HUES64 (cell line): ENCODE results near the gene USP34.

ENCODE experiments used
- H3K27ac ChIP-seq: 2 replicates; pipeline ENCODE4 v1.7.0; 2013; ENCODE audit warnings: low read depth, low read length, inconsistent platforms
- H3K27me3 ChIP-seq: 2 replicates; pipeline ENCODE4 v1.6.1; 2013; ENCODE audit warnings: mild to moderate bottlenecking, low read length; ENCODE audit not compliant: insufficient read depth
- H3K36me3 ChIP-seq: 2 replicates; pipeline ENCODE4 v1.6.1; 2013; ENCODE audit warnings: mild to moderate bottlenecking, low read length; ENCODE audit not compliant: insufficient read depth
- H3K4me1 ChIP-seq: 2 replicates; pipeline ENCODE4 v1.6.1; 2013; ENCODE audit warnings: mild to moderate bottlenecking, low read length, moderate library complexity; ENCODE audit not compliant: insufficient read depth
- H3K4me3 ChIP-seq: 2 replicates; pipeline ENCODE4 v1.5.1; 2013; ENCODE audit warnings: mild to moderate bottlenecking, low read length, moderate library complexity
- H3K9ac ChIP-seq: 2 replicates; pipeline ENCODE4 v1.6.1; 2013; ENCODE audit warnings: mild to moderate bottlenecking, low read depth, low read length
- H3K9me3 ChIP-seq: 2 replicates; pipeline ENCODE4 v1.6.1; 2013; ENCODE audit warnings: low read depth, low read length; ENCODE audit not compliant: insufficient read depth
- WGBS: fragments of 150-250, 120-280 bp; methylation state at CpG from one replicate; pipeline ENCODE4 v1.1.7; 2013; ENCODE audit warnings: missing lambda C conversion rate; 5-methylcytosine and 5-hydroxymethylcytosine counted together

Gene USP34

DNA sequence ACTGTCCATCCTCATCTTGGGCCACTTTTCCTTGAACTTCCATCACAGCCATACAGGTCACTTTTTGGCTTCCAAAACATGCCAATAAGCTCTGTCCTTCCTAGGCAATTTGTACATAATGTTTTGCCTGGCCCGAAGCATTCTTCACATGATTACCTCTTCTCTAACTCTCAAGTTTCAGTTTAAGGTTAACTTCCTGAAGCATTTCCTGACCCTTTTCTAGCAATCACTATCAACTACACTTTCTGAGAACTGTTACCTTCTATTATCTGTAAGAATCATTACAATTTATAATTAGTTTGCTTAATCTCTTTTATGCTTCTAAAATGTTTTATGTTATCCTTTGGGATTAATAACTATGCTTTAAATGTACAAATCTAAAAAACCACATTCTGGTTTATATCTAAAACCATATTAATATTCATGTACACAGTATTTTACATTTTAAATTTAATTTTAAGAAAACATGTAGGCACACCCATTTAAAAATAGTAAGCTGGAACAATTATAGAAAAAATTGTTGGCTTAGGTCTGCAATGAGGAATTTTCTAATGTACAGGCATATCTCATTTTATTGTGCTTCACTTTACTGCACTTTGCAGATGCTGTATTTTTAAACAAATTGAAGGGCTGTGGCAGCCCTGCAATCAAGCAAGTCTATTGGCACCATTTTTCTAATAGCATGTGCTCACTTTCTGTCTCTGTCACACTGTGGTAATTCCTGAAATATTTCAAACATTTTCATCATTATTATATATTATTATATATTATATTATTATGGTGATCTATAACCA is 232.5 kb downstream of the USP34 start:
- no peak overlapping the region for H3K27ac ChIP-seq
- peaks cover 3% of the 10 kb centered on the region; the same call in 1 of the 2 replicates for H3K4me1 ChIP-seq
- no peaks in the 10 kb centered on the region for H3K9me3 ChIP-seq
- no peak overlapping the region for H3K9ac ChIP-seq
- H3K36me3 ChIP-seq, result peaks cover 81% of the 10 kb centered on the region
- 92% methylated on average over 1 of the region's 1 CpG for WGBS
- H3K4me3 ChIP-seq, result no peak overlapping the region
- H3K27me3 ChIP-seq, result no peaks in the 10 kb centered on the region

DNA sequence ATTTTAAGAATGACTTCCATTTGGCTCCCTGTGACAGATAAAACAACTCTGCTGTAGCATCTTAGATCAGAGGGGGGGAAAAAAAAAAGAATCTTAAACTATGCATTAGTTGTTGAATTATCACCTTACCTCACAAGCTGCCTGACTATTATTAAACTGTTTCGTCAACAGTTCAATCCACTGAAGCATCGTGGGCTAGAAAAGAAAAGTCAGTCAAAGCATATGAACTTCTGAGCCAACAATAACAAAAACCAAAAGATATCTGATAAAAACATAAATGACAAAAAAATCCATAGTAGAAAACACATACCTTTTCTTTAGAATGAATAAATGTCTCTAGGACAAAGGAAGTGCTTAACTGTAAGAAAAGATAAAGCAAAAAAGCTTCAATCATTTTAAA is 235.2 kb downstream of the USP34 start:
- no peaks in the 10 kb centered on the region for H3K4me1 ChIP-seq
- H3K9ac ChIP-seq, result no peak overlapping the region
- peaks cover 86% of the 10 kb centered on the region for H3K36me3 ChIP-seq
- H3K27ac ChIP-seq, result no peak overlapping the region
- no peaks in the 10 kb centered on the region for H3K27me3 ChIP-seq
- H3K9me3 ChIP-seq, result no peaks in the 10 kb centered on the region
- H3K4me3 ChIP-seq, result no peak overlapping the region
- WGBS, result 98% methylated on average over 2 of the region's 2 CpGs

DNA sequence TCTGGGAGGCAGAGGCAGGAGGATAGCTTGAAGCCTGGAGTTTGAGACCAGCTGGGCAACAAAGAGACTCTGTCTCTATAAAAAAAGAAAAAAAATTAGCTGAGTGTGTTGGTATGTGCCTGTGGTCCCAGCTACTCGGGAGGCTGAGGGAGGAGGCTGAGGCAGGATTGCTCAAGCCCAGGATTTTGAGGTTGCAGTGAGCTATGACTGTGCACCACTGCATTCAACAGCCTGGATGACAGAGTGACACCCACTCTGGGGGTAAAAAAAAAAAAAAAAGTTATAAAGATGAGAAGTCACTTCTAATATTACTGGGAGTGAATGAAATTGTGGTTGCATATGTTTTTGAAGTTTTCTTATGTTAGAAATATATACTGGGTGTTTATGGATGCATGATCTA is 237.3 kb downstream of the USP34 start:
- Histone ChIP-seq H3K9ac (no peak overlapping the region), H3K4me3 (no peak overlapping the region), H3K27me3 (no peaks in the 10 kb centered on the region), H3K9me3 (no peaks in the 10 kb centered on the region), H3K27ac (no peak overlapping the region), H3K36me3 (peaks cover 89% of the 10 kb centered on the region), H3K4me1 (no peaks in the 10 kb centered on the region)
- WGBS, result 95% methylated on average over 1 of the region's 1 CpG

DNA sequence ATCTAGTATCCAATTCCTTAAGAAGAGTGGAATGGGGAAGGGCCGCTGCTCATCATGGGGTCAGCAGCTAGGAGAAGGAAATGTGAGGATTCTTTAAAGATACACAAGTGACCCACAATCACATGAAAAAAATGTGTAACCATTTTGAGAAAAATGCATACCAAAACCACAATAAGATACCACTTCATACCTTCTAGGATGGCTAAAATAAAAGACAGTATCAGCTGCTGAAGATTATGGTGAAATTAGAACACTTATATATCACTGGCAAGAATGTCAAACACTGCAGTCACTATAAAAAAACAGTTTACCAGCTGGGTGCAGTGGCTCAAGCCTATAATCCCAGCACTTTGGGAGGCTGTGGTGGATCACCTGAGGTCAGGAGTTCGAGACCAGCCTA is 241.0 kb downstream of the USP34 start:
- no peak overlapping the region for H3K27ac ChIP-seq
- peaks cover 94% of the 10 kb centered on the region for H3K36me3 ChIP-seq
- H3K27me3 ChIP-seq, result no peaks in the 10 kb centered on the region
- WGBS, result 100% methylated on average over 2 of the region's 2 CpGs
- H3K4me1 ChIP-seq, result no peaks in the 10 kb centered on the region
- H3K4me3 ChIP-seq, result no peak overlapping the region
- no peak overlapping the region for H3K9ac ChIP-seq
- H3K9me3 ChIP-seq, result no peaks in the 10 kb centered on the region

DNA sequence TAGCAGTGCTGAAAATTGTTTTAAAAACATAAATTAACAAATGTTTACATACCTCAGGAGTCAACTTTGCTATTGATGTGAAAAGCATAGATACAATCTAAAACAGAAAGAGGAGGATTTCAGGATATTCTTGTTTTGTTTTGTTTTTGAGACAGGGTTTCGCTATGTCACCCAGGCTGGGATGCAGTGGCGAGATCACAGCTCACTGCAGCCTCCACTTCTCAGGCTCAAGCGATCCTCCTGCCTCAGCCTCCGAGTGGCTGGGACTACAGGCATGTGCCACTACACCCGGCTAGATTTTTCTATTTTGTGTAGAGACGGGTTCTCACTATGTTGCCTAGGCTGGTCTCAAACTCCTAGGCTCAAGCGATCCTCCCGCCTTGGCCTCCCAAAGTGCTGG is 248.3 kb downstream of the USP34 start:
- no peak overlapping the region for H3K9ac ChIP-seq
- WGBS, result 96% methylated on average over 8 of the region's 8 CpGs

DNA sequence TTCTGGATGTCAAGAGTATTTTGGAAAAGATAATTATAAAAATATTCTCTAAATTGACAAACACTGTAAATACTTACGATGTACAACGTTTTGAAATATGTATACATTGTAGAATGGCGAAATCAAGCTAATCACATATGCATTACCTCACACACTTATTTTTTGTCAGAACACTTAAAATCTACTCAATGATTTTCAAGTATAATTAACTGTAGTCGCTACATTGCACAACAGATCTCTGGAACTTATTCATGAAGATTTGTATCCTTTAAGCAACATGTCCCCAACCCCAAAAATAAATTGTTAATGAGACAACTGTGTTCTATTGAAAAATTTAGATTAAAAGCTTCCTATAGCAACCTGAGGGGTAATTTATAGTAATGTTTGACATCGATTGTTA is 249.1 kb downstream of the USP34 start:
- H3K9me3 ChIP-seq, result no peaks in the 10 kb centered on the region
- no peak overlapping the region for H3K4me3 ChIP-seq
- no peaks in the 10 kb centered on the region for H3K4me1 ChIP-seq
- no peaks in the 10 kb centered on the region for H3K27me3 ChIP-seq
- H3K9ac ChIP-seq, result no peak overlapping the region
- peaks cover 91% of the 10 kb centered on the region for H3K36me3 ChIP-seq
- 90% methylated on average over 3 of the region's 5 CpGs for WGBS
- H3K27ac ChIP-seq, result no peak overlapping the region

More for the DNA sequence above, 248.3 kb downstream of the USP34 start:
- peaks cover 91% of the 10 kb centered on the region for H3K36me3 ChIP-seq
- no peaks in the 10 kb centered on the region for H3K4me1 ChIP-seq
- H3K27me3 ChIP-seq, result no peaks in the 10 kb centered on the region
- H3K9me3 ChIP-seq, result no peaks in the 10 kb centered on the region
- no peak overlapping the region for H3K4me3 ChIP-seq
- H3K27ac ChIP-seq, result no peak overlapping the region

DNA sequence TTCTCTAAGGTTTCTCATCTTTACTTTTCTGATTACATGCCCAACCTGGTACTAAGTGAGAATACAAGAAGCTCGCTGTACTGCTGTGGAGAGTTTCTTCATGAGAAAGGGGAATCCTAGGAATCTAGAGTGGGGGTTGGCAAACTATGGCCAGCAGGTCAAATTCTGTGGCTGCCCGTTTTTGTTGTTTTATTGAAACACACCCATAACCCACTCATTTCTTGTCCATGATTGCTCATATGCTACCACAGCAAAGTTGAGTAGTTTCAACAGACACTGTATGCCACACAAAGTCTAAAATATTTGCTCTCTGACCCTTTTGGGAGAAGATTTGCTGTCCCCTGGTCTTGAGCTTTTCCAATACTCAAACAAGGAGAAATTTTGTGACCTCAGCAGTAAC is 250.1 kb downstream of the USP34 start:
- no peak overlapping the region for H3K9ac ChIP-seq

DNA sequence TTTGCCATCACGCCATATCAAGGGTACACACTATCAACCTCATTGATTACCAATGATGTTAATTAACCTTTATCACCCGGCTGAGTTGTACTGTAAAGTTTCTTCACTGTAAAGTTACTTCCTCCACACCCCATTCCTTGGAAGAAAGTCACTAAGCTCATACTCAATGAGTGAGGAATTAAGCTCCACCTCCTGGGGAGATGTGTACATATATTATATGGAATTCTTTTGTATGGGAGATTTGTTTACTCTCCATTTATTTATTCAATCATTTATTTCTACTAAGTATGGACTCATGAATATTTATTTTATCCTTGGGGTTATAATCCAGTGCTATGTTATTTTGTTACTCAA is 252.1 kb downstream of the USP34 start:
- H3K27me3 ChIP-seq, result no peaks in the 10 kb centered on the region
- 100% methylated on average over 2 of the region's 2 CpGs for WGBS
- H3K4me3 ChIP-seq, result no peak overlapping the region
- no peaks in the 10 kb centered on the region for H3K9me3 ChIP-seq
- no peak overlapping the region for H3K9ac ChIP-seq
- no peaks in the 10 kb centered on the region for H3K4me1 ChIP-seq
- no peak overlapping the region for H3K27ac ChIP-seq
- peaks cover 85% of the 10 kb centered on the region for H3K36me3 ChIP-seq

More for the DNA sequence above, 250.1 kb downstream of the USP34 start:
- peaks cover 83% of the 10 kb centered on the region for H3K36me3 ChIP-seq
- no peak overlapping the region; the same call in 1 of the 2 replicates for H3K27ac ChIP-seq
- no peak overlapping the region for H3K4me3 ChIP-seq
- WGBS, result 99% methylated on average over 2 of the region's 2 CpGs
- no peaks in the 10 kb centered on the region for H3K27me3 ChIP-seq
- H3K9me3 ChIP-seq, result no peaks in the 10 kb centered on the region
- H3K4me1 ChIP-seq, result no peaks in the 10 kb centered on the region

DNA sequence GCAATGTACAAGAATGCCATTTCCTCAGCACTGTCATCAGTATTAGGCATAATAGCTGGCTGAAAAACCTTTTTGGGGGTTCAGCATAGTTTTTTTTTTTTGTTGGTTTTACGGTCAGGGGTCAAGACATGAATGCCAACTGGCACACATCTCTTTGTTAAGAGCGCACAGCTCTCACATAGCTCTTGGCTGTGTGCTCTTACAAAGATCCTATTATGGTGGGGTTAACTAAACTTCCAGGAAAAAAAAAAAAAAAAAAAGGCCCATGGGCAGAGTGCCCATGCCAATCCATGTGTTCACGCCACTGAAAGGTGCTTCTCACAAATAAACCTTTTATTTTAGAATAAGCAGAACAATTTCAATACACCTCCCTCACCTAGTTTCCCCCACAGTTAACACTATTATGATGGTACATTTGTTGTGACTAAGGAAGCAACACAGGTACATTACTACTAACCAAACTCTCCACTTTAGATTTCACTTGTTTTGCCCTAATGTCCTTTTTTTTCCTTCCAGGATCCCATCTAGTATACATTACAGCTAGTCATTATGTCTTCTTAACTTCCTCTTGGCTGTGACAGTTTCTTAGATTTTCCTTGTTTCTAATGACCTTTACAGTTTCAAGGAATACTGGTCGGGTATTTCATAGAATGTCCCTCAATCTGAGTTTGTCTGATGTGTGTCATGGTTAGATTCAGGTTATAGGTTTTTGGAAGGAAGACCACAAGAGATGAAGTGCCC is 252.6 kb downstream of the USP34 start:
- 93% methylated on average over 4 of the region's 4 CpGs for WGBS
- Histone ChIP-seq H3K4me1 (no peaks in the 10 kb centered on the region), H3K4me3 (no peak overlapping the region), H3K27ac (no peak overlapping the region), H3K9me3 (no peaks in the 10 kb centered on the region), H3K36me3 (peaks cover 85% of the 10 kb centered on the region), H3K27me3 (no peaks in the 10 kb centered on the region), H3K9ac (no peak overlapping the region)

DNA sequence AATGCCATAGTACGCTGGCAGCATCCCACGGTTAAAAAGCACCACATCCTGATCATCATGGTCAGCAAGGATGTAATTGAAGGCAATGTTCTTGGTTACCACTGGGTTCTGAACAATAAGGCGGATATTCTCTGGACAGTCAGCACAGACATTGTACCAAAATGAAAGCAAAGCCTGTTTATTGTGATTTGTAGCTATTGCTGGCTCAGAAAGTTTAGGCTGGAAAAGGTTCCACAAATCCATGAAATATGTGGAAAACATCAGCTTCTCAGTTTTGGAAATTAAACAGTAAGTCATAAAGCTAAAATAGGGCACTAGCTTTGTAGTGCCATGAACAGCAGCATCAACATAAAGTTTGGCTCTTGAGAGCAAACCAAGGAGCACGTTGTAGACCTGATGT is 256.7 kb downstream of the USP34 start:
- H3K9ac ChIP-seq, result no peak overlapping the region
- no peaks in the 10 kb centered on the region for H3K27me3 ChIP-seq
- 93% methylated on average over 4 of the region's 4 CpGs for WGBS
- H3K27ac ChIP-seq, result no peak overlapping the region
- no peaks in the 10 kb centered on the region for H3K4me1 ChIP-seq
- H3K36me3 ChIP-seq, result peaks cover 85% of the 10 kb centered on the region
- H3K9me3 ChIP-seq, result no peaks in the 10 kb centered on the region
- no peak overlapping the region for H3K4me3 ChIP-seq

DNA sequence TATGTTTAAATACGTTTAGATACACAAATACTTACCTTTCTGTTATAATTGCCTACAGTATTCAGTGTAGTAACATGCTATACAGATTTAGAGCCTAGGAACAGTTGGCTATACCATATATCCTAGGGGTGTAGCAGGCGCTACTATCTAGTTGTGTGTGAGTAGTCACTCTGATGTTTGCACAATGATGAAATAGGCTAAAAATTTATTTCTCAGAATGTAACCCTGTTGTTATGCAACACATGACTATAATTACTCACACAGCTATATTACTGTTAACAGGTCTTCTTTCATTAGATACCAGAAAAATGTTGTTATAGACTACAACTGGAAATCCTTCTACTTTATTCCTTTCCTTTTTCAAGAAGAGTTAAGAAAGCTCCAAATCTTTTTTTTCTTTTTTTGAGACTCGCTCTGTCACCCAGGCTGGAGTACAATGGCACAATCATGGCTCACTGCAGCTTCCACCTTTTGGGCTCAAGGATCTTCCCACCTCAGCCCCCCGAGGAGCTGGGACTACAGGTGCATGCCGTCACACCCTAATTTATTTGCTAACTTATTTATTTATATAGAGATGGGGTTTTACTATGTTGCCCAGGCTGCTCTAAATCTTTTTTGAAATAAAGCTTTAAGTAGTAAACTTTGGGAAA is 260.4 kb downstream of the USP34 start:
- Histone ChIP-seq H3K4me3 (no peak overlapping the region), H3K4me1 (no peaks in the 10 kb centered on the region), H3K9ac (no peak overlapping the region), H3K36me3 (peaks cover 99% of the 10 kb centered on the region), H3K9me3 (no peaks in the 10 kb centered on the region), H3K27me3 (no peaks in the 10 kb centered on the region), H3K27ac (no peak overlapping the region)
- 97% methylated on average over 3 of the region's 5 CpGs for WGBS
